SK-N-SH treated with all-trans-retinoic acid at 6 μM for 48 hours (cell line): ENCODE data around the gene PACSIN2.

Experiments used
- ARNTL ChIP-seq: fragments of 450-650 bp; formaldehyde crosslinking; IDR thresholded peaks from 2 replicates; pipeline ENCODE4 v1.5.0; 2020; ENCODE audit warnings: low read depth, mild to moderate bottlenecking, moderate library complexity, borderline replicate concordance
- GLIS3 ChIP-seq: fragments of 250-450 bp; sonication (Bioruptor Pico); IDR thresholded peaks from 2 replicates; pipeline ENCODE4 v1.5.0; 2020; ENCODE audit warnings: mild to moderate bottlenecking, moderate library complexity
- ISL1 ChIP-seq: fragments of 250-450 bp; sonication (Bioruptor Pico); IDR thresholded peaks from 2 replicates; pipeline ENCODE4 v2.1.2; 2022; ENCODE audit warnings: mild to moderate bottlenecking, moderate library complexity
- RARB ChIP-seq: fragments of 250-450 bp; sonication (Bioruptor Pico); IDR thresholded peaks from 2 replicates; pipeline ENCODE4 v1.8.0; 2021; ENCODE audit warnings: mild to moderate bottlenecking, moderate library complexity
- TOX ChIP-seq: fragments of 250-450 bp; sonication (Bioruptor Pico); IDR thresholded peaks from 2 replicates; pipeline ENCODE4 v1.8.0; 2021; ENCODE audit warnings: mild to moderate bottlenecking, moderate library complexity, borderline replicate concordance
- ZNF8 ChIP-seq: fragments of 450-650 bp; formaldehyde crosslinking; IDR thresholded peaks from 2 replicates; pipeline ENCODE4 v1.5.0; 2020; ENCODE audit warnings: mild to moderate bottlenecking, moderate library complexity

- TF ChIP-seq RARB (CRISPR knock-in tag) (no peak), ARNTL (CRISPR knock-in tag) (no peak), GLIS3 (CRISPR knock-in tag) (no peak), TOX (no peak), ZNF8 (CRISPR knock-in tag) (no peak), ISL1 (CRISPR knock-in tag) (no peak)
Measured at GRCh38 chr22:42876041-42876440, 138.9 kb downstream of the PACSIN2 start.
